HG03280 (cell line): ENCODE data around the gene RGSL1.
"Not testable (repeated sequence)": the region's sequence is repeated elsewhere in the genome, so short reads cannot be mapped to it uniquely, and the experiment has no call there.

Experiments used
- ATAC-seq: cut with Tn5 transposase; IDR thresholded peaks from one replicate; pipeline ENCODE4 v1.9.1; 2021; ENCODE audit warnings: mild to moderate bottlenecking, moderate library complexity; ENCODE audit not compliant: unreplicated experiment

Gene RGSL1

GRCh38 chr1:182446033-182446669 is 3.8 kb upstream of the RGSL1 start:
- peak; percentile 72 for ATAC-seq

DNA sequence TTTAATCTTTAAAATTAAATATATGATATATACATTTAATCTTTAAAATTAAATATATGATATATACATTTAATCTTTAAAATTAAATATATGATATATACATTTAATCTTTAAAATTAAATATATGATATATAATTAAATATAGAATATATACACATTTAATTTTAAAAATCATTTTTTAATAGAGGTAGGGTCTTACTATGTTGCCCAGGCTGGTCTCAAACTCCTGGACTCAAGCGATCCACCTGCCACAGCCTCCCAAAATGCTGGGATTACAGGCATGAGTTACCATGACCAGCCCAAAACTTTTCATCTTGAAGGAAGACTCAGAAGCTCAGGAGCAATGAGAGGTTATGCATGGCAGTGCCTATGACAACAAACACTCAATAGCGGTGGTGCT is 2.8 kb upstream of the RGSL1 start:
- not testable (repeated sequence) for ATAC-seq

- no peak for ATAC-seq
These were observed 2.3 kb upstream of the RGSL1 start for GRCh38 chr1:182447660-182448059.

DNA sequence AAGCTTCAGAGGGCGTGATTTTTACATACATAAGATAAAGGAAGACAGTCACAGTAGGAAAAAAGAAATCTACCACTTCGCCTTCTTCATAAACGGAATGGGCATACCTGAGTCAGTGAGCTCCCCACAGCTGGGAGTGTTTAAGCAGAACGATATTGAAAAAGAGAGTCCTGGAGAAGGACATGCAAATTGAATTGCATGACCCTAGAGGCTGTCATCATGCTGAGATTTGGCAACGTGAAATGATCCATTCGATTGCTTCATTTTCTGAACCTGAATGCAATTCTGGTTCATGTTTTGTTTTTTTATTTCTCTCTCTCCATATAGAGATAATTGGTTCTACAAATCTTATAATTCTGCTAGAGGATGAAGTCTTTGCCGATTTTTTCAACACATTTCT is 3.7 kb downstream of the RGSL1 start:
- no peak for ATAC-seq

GRCh38 chr1:182457844-182458243 is 7.9 kb downstream of the RGSL1 start:
- ATAC-seq = no peak

- no peak for ATAC-seq
These were observed 10.0 kb downstream of the RGSL1 start for GRCh38 chr1:182459949-182460348.

DNA sequence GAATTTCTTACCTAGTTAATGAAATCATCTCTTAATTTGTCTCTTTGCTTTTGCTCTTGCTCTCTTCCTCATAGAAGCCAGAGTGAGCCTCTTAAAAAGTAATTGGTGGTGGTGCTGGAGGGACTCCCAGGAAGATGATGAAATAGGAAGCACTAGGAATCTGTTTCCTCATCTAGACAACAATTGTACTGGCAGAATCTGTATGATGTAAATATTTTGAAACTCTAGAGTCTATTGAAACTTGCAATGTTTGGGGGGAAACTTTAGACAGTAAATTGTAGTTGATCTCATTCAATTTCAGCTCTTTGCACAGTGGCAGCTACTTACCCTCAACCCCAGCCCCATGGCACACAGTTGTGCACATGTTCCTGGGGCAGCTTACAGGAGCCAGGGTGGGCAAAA is 10.6 kb downstream of the RGSL1 start:
- ATAC-seq = no peak

DNA sequence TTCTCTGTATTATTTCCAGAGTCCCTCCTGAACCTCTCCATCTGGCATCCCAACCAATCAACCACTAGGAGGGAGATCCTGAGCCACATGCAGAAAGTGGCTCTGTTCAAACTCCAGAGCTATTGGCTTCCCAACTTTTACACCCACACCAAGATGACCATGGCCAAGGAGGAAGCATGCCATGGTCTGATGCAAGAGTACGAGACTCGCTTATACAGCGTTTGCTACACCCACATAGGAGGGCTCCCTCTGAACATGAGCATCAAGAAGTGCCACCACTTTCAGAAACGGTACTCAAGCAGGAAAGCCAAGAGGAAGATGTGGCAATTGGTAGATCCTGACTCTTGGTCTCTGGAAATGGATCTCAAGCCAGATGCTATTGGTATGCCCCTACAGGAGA is 23.6 kb downstream of the RGSL1 start:
- no peak for ATAC-seq

- no peak for ATAC-seq
These were observed 26.7 kb downstream of the RGSL1 start for GRCh38 chr1:182476625-182477024.

DNA sequence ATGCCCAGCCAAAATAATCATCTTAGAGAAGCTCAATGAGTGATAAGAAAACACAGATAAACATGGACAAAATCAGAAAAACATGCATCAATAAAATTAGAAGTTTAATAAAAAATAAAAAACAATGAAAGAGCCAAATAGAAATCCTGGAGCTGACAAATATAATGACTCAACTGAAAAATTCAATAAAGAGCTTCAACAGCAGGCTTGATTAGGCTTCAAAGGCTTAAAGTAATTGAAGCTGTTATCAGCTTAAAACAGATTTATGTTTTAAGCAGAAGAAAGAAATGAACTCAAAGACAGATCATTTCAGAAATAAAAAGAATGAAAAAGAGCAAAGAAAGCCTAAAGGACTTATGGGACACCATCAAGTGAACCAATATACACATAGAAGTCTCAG is 28.3 kb downstream of the RGSL1 start:
- ATAC-seq = no peak

DNA sequence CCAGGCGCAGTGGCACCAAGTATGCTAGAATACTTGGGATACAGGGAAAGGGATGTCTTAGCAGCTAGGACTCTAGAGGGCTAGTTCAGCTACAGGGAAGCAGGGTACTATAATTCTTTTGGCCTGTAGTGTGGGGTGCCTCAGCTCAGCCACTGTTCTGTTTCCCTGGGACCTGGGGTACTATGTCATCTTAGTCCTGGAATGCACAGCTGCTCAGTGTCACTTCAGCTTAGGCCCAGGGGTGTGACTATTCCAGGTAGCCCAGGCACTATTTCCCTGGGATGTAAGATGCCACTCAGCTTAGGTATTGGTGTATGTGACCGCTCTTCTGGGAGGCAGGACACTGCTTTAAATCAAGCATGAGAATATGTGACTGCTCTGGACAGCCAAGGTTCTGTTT is 34.1 kb downstream of the RGSL1 start:
- no peak for ATAC-seq

GRCh38 chr1:182484531-182485257 is 34.7 kb downstream of the RGSL1 start:
- peak; percentile 79 for ATAC-seq

DNA sequence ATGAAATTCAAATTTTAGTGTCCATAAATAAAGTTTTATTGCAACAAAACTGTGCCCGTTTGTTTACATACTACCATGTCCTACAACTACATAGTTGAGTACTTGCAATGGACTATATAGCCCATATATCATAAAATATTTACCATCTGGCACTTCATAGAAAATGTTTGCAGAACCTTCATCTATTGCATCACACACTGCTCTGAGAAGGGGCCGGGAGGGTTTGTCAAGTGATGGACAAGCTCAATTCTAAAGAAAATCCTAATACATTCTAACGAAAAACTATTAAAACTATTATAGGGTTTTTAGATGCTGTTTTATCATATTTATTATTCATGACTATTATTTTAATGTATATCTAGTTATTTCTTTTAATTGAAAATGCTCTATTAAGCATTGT is 35.9 kb downstream of the RGSL1 start:
- no peak for ATAC-seq

- no peak for ATAC-seq
These were observed 38.9 kb downstream of the RGSL1 start for GRCh38 chr1:182488803-182489202.

DNA sequence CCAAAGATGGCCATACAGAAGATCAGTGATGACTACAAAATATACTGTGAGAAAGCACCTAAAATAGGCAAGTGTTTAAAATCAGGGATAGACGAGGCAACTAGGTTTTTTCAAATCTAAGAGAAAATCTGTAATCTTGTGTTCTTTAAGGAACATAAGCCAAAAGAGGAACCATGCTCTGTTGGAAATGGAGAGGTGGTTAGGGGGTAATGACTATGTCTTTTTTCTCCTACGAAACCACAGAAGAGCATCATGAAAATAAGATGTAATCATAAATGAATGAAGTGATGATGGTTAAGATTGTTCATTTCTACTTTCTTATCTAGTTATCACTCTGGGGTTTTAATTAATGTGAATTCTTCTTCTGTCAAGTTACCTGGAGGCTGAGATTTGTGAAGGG is 43.1 kb downstream of the RGSL1 start:
- no peak for ATAC-seq

- ATAC-seq = no peak
These were observed 45.1 kb downstream of the RGSL1 start for GRCh38 chr1:182495002-182495401.

DNA sequence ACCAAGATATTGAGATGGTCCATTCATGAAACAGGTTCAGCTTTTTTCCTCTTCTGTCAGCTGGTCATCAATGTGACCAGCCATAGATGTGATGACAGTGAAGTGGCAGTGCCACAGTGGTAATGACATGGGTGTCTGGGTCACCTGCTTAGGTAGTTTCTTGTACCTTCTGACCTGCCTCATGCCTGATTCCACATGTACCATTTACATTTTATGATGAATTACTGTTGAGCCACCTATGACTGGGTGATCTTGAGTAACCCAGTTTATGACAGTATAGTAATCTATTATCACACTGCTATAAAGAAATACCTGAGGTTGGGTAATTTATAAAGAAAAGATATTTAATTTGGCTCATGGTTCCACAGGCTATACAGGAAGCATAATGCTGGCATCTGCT is 45.7 kb downstream of the RGSL1 start:
- no peak for ATAC-seq

DNA sequence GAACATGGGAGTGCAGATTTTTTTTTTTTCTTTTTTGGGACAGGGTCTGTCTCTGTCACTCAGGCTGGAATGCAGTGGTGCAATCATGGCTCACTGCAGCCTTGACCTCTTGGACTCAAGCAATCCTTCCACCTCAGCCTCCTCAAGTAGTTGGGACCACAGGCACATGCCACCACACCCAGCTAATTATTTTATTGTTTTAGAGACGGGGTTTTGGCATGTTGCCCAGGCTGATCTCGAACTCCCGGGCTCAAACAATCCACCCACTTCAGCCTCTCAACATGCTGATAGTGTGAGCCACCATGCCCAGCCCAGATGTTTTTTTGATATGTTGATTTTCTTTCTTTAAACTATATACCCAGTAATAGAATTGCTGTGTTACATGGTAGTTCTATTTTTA is 57.7 kb downstream of the RGSL1 start:
- ATAC-seq = no peak

GRCh38 chr1:182515556-182515955 is 65.6 kb downstream of the RGSL1 start:
- ATAC-seq = no peak

DNA sequence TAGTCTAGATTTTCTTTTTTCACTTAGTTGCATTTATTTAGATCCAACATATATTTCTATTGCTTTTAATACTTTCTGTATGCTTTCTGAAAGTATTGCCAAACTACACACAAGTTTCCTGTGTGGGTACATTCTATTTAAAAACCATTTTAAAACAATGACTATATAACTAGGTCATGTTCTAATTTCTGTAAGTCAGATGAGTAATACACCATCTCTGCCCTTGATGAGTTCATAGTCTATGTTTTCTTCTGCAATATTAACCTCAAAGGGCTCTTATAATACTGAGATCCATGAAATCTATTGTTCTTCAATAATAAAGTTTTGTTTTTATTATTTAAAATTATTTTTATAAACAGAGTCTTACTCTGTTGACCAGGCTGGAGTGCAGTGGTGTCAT is 70.8 kb downstream of the RGSL1 start:
- ATAC-seq = no peak

DNA sequence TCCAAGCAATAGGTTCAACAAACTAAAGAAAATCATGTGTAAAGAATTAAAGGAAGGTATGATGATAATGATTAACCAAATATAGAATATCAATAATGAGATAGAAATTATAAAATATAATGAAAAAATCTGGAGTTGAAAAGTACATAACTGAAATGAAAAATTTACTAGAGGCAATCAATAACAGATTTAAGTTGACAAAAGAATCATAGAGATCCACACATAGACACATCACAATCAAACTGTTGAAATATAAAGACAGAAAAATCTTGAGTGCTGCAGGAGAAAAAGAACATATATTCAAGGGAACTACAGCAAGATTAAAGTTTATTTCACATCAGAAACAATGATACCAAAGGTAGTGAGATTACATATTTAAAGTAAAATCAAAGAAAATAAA is 75.4 kb downstream of the RGSL1 start:
- ATAC-seq = no peak

DNA sequence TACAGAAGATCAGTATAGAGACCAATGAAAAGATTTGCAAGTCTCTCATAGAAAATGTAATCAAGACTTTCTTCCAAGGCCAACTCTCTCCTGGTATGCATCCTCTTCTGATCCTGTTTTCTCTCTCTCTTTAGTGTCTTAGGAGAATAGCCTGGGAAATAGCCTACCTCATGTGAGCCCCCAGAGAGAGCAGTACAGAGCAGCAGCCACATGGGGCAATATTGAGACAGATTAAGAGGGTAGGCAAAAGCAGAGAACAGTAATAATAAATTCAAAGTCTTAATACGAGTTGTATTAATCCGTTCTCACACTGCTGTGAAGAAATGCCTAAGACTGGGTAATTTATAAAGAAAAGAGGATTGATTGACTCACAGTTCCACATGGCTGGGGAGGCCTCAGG is 77.7 kb downstream of the RGSL1 start:
- ATAC-seq = no peak

- ATAC-seq = not testable (repeated sequence)
These were observed 78.3 kb downstream of the RGSL1 start for GRCh38 chr1:182528206-182528605.
